IMR-90 (cell line): ENCODE measurements around the gene ABCB9.

Experiments used
- CTCF ChIP-seq: conservative IDR thresholded peaks from 2 replicates; pipeline ENCODE4 v1.5.1; 2012; ENCODE audit warnings: mild to moderate bottlenecking, low read depth, low read length, improper control_type of control experiment
- POLR2A ChIP-seq: IDR thresholded peaks from 2 replicates; pipeline ENCODE4 v1.6.1; 2012; ENCODE audit warnings: mild to moderate bottlenecking, low read depth, low read length

- TF ChIP-seq CTCF = no peak
- no peak for TF ChIP-seq POLR2A
These were observed 29.4 kb upstream of the ABCB9 start for GRCh38 chr12:122995503-122996187.
